Measurements from ENCODE around the gene HACL1. TPM values are rescaled to one million over a fixed set of nuclear protein-coding genes. Genes with fewer than 3 reads are reported as not detected.

Gene HACL1
- total and polyA plus RNA-seq, 2 donors (not counting 3 experiments of a cell fraction or from before 2014, with no cell fraction given) = 16.5 to 27.4 TPM

GRCh38 chr3:15549846-15550245 lies 51.5 kb downstream of the HACL1 start:
- no TSS peak for BruUV-seq (replicated peaks)
- Histone ChIP-seq H3K9ac (replicated peaks; ENCODE audit: extremely low read depth, insufficient read depth, low read length) (no peak overlapping the region), H3K4me1 (ENCODE audit: control insufficient read depth, extremely low read depth, insufficient read depth, low read length) (no peaks in the 10 kb centered on the region), H3K79me2 (ENCODE audit: control insufficient read depth, insufficient read depth, low read length) (no peaks in the 10 kb centered on the region), H3K4me3 (replicated peaks in 1 of 3; ENCODE audit: insufficient read depth in 1 of 3, low read depth in 1 of 3, low read length in 3 of 3) (no peak overlapping the region), H2AFZ (ENCODE audit: low read depth, low read length) (no peak overlapping the region), H4K20me1 (replicated peaks; ENCODE audit: control insufficient read depth, extremely low read depth, insufficient read depth, low read length) (no peaks in the 10 kb centered on the region), H3K9me3 (replicated peaks; ENCODE audit: control insufficient read depth, insufficient read depth, low read length) (no peaks in the 10 kb centered on the region), H3K9me1 (replicated peaks; ENCODE audit: control insufficient read depth, extremely low read depth, insufficient read depth, low read length) (no peaks in the 10 kb centered on the region), H3K4me2 (ENCODE audit: insufficient read depth, low read length) (no peak overlapping the region), H3K27ac (ENCODE audit: insufficient read depth, low read depth, low read length) (no peak overlapping the region), H3K27me3 (ENCODE audit: control insufficient read depth in 2 of 2, insufficient read depth in 2 of 2, low read length in 2 of 2) (no peaks in the 10 kb centered on the region), H3K36me3 (ENCODE audit: control insufficient read depth in 2 of 2, extremely low read depth in 1 of 2, insufficient read depth in 2 of 2, low read length in 2 of 2) (peaks cover 0 to 1% of the 10 kb centered on the region in 2 experiments)
- FAIRE-seq (no peak), DNase-seq (ENCODE audit: low read depth, low spot score) (no peak)
- TF ChIP-seq MAX (IDR thresholded peaks at IDR 0.05; ENCODE audit: insufficient read depth, insufficient read length) (no peak), CTCF (IDR thresholded peaks at IDR 0.05; ENCODE audit: extremely low read depth in 1 of 2, insufficient read depth in 1 of 2, low read depth in 1 of 2, low read length in 2 of 2) (no peak), EZH2 (IDR thresholded peaks at IDR 0.05; ENCODE audit: borderline replicate concordance, low read depth, low read length, severe bottlenecking) (no peak), FOS (IDR thresholded peaks at IDR 0.05; ENCODE audit: borderline replicate concordance, insufficient read depth, low read length) (no peak), GATA2 (IDR thresholded peaks at IDR 0.05; ENCODE audit: insufficient read depth, insufficient read length, low read depth, low read length) (no peak), POLR2AphosphoS5 (IDR thresholded peaks at IDR 0.05; ENCODE audit: insufficient read depth, low read depth, low read length) (no peak), MYC (IDR thresholded peaks at IDR 0.05; ENCODE audit: low read depth, low read length) (no peak), JUN (IDR thresholded peaks at IDR 0.05; ENCODE audit: borderline replicate concordance, insufficient read depth, insufficient read length, low read depth) (no peak), POLR2A (IDR thresholded peaks at IDR 0.05; ENCODE audit: low read depth, low read length) (no peak)
- ChIA-PET CTCF (interaction anchor here (1.3 kb wide), 1 partner anchor 348 kb away, joined by 3 read pairs; no protein-coding TSS in a partner anchor), POLR2A (no interaction called here)
- dilution Hi-C loops (cut with MboI; ENCODE audit: extremely low pct_ligation_motif_present, low sequenced_read_pairs) (no loop called here), intact Hi-C loops (cut with micrococcal nuclease) (no loop called here)
